Panc1 (cell line): ENCODE data around the gene PTPN1.

Source experiments
- CTCF ChIP-seq: fragments of 450-650 bp; IDR thresholded peaks from 2 replicates; pipeline ENCODE4 v1.5.1; 2017; ENCODE audit warnings: mild to moderate bottlenecking
- POLR2AphosphoS5 ChIP-seq: IDR thresholded peaks from 2 replicates; pipeline ENCODE4 v1.6.1; 2012; ENCODE audit warnings: mild to moderate bottlenecking, low read depth, low read length, moderate library complexity
- TCF7L2 ChIP-seq: IDR thresholded peaks from 2 replicates; pipeline ENCODE4 v1.6.1; 2011; ENCODE audit warnings: mild to moderate bottlenecking, low read depth, low read length, inconsistent platforms
- TF ChIP-seq, protein P1 (sequence below), 2 experiments: IDR thresholded peaks; 2 replicates each; pipeline ENCODE4 v1.6.1; 2011 to 2012; ENCODE audit warnings: low read depth in 2 of 2, control low read depth in 1 of 2, low read length in 1 of 2, mild to moderate bottlenecking in 1 of 2, moderate library complexity in 1 of 2; ENCODE audit not compliant: insufficient read depth in 1 of 2

GRCh38 chr20:50468378-50468798, 41.8 kb upstream of the PTPN1 start:
- TF ChIP-seq TCF7L2 (no peak), CTCF (no peak), POLR2AphosphoS5 (no peak)
- TF ChIP-seq, protein P1, sequence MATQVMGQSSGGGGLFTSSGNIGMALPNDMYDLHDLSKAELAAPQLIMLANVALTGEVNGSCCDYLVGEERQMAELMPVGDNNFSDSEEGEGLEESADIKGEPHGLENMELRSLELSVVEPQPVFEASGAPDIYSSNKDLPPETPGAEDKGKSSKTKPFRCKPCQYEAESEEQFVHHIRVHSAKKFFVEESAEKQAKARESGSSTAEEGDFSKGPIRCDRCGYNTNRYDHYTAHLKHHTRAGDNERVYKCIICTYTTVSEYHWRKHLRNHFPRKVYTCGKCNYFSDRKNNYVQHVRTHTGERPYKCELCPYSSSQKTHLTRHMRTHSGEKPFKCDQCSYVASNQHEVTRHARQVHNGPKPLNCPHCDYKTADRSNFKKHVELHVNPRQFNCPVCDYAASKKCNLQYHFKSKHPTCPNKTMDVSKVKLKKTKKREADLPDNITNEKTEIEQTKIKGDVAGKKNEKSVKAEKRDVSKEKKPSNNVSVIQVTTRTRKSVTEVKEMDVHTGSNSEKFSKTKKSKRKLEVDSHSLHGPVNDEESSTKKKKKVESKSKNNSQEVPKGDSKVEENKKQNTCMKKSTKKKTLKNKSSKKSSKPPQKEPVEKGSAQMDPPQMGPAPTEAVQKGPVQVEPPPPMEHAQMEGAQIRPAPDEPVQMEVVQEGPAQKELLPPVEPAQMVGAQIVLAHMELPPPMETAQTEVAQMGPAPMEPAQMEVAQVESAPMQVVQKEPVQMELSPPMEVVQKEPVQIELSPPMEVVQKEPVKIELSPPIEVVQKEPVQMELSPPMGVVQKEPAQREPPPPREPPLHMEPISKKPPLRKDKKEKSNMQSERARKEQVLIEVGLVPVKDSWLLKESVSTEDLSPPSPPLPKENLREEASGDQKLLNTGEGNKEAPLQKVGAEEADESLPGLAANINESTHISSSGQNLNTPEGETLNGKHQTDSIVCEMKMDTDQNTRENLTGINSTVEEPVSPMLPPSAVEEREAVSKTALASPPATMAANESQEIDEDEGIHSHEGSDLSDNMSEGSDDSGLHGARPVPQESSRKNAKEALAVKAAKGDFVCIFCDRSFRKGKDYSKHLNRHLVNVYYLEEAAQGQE (IDR thresholded peaks at IDR 0.05; ENCODE audit: insufficient read depth in 1 of 2, low read depth in 2 of 2, low read length in 1 of 2) = no peak
